H1 (cell line): ENCODE data around the gene XPNPEP1. TPM values are rescaled to one million over a fixed set of nuclear protein-coding genes. Genes with fewer than 3 reads are reported as not detected.

ENCODE experiments used
- CTCF ChIA-PET: fragments of 300-600 bp; sonication (Branson Sonifier 250); formaldehyde crosslinking; loops from one replicate; lab custom pipeline; 2021; ENCODE audit not compliant: partially characterized antibody; lab: Charles Lee
- POLR2A ChIA-PET: fragments of 300-600 bp; sonication (Branson Sonifier 250); formaldehyde crosslinking; loops from one replicate; lab custom pipeline; 2021; ENCODE audit warnings: inconsistent platforms; ENCODE audit not compliant: partially characterized antibody; lab: Charles Lee
- DNase-seq, 2 experiments: peaks; one replicate each; pipeline versions ENCODE4 v3.0.0 to v3.0.0-alpha.2; 2010 to 2022; ENCODE audit warnings: low spot score in 2 of 2, low read depth in 1 of 2, mixed read lengths in 1 of 2
- FAIRE-seq: peaks from 2 replicates; lab custom pipeline; 2011; peaks lifted over from hg19 to GRCh38; lab: Jason Lieb, UNC
- H2AFZ ChIP-seq: 2 replicates; pipeline ENCODE4 v1.8.1; 2012; ENCODE audit warnings: low read length, inconsistent platforms
- H2AK5ac ChIP-seq: 2 replicates; pipeline ENCODE4 v1.6.1; 2013; ENCODE audit warnings: low read depth, low read length
- H2BK120ac ChIP-seq: replicated peaks from 2 replicates; pipeline ENCODE3; 2013; ENCODE audit warnings: low read depth, low read length, inconsistent platforms
- H2BK12ac ChIP-seq: 2 replicates; pipeline ENCODE4 v1.6.1; 2013; ENCODE audit warnings: low read depth, low read length
- H2BK15ac ChIP-seq: 2 replicates; pipeline ENCODE4 v1.6.1; 2013; ENCODE audit warnings: low read length
- H2BK20ac ChIP-seq: 2 replicates; pipeline ENCODE4 v1.6.1; 2013; ENCODE audit warnings: low read length
- H2BK5ac ChIP-seq: 2 replicates; pipeline ENCODE4 v1.6.1; 2013; ENCODE audit warnings: low read depth, low read length
- H3K14ac ChIP-seq: 2 replicates; pipeline ENCODE4 v1.6.1; 2013; ENCODE audit warnings: inconsistent platforms; ENCODE audit not compliant: insufficient read length
- H3K18ac ChIP-seq: 2 replicates; pipeline ENCODE4 v1.6.1; 2013; ENCODE audit warnings: low read length; ENCODE audit errors: extremely low read depth
- H3K23ac ChIP-seq: 2 replicates; pipeline ENCODE4 v1.6.1; 2013; ENCODE audit warnings: inconsistent platforms; ENCODE audit not compliant: insufficient read length
- H3K23me2 ChIP-seq: 2 replicates; pipeline ENCODE4 v1.6.1; 2013; ENCODE audit warnings: low read depth, low read length
- H3K27ac ChIP-seq: 2 replicates; pipeline ENCODE4 v1.6.1; 2011; ENCODE audit warnings: low read depth, low read length, inconsistent platforms
- H3K27me3 ChIP-seq, 4 experiments: replicated peaks in 1 of 4; 1 replicate in 1 of 4; 2 replicates in 3 of 4; pipeline versions ENCODE4 v1.6.1 to v1.8.1; 2011 to 2013; ENCODE audit warnings: low read length in 3 of 4, mild to moderate bottlenecking in 3 of 4, inconsistent platforms in 2 of 4, mixed read lengths in 2 of 4, moderate library complexity in 1 of 4; ENCODE audit not compliant: control insufficient read depth in 3 of 4, insufficient read depth in 3 of 4; ENCODE audit errors: extremely low read depth in 1 of 4
- H3K36me3 ChIP-seq, 4 experiments: 2 replicates each; pipeline versions ENCODE4 v1.6.1 to v1.8.1; 2011 to 2013; ENCODE audit warnings: mild to moderate bottlenecking in 4 of 4, low read length in 3 of 4, moderate library complexity in 2 of 4, control low read depth in 1 of 4, inconsistent platforms in 1 of 4; ENCODE audit not compliant: insufficient read depth in 4 of 4, control insufficient read depth in 2 of 4
- H3K4ac ChIP-seq: replicated peaks from 2 replicates; pipeline ENCODE3; 2013; ENCODE audit warnings: low read length, low read depth, mixed read lengths, inconsistent platforms; ENCODE audit not compliant: insufficient read length
- H3K4me1 ChIP-seq, 4 experiments: replicated peaks in 1 of 4; 1 replicate in 1 of 4; 2 replicates in 3 of 4; pipeline versions ENCODE4 v1.6.1 to v1.8.1; 2011 to 2013; ENCODE audit warnings: low read length in 3 of 4, inconsistent platforms in 2 of 4, mixed read lengths in 1 of 4; ENCODE audit not compliant: insufficient read depth in 4 of 4, control insufficient read depth in 3 of 4
- H3K4me2 ChIP-seq, 2 experiments: 2 replicates each; pipeline versions ENCODE4 v1.6.1 to v1.8.1; 2011 to 2013; ENCODE audit warnings: low read depth in 2 of 2, low read length in 2 of 2, control low read depth in 1 of 2, inconsistent platforms in 1 of 2, mild to moderate bottlenecking in 1 of 2; ENCODE audit not compliant: insufficient read depth in 1 of 2
- H3K4me3 ChIP-seq, 4 experiments: fragments of 200-600, 300-600 bp in 1 of 4; sonication (generic), shearing (Covaris generic), sonication (Bioruptor Twin) in 1 of 4; 2 replicates each; pipeline versions ENCODE4 v1.5.1 to v1.8.1; 2011 to 2016; ENCODE audit warnings: low read length in 4 of 4, low read depth in 3 of 4, control low read depth in 2 of 4, inconsistent platforms in 2 of 4, mild to moderate bottlenecking in 2 of 4, mixed read lengths in 1 of 4, moderate library complexity in 1 of 4; ENCODE audit not compliant: insufficient read depth in 2 of 4; ENCODE audit errors: extremely low read depth in 1 of 4
- H3K56ac ChIP-seq: replicated peaks from 2 replicates; pipeline ENCODE3; 2013; ENCODE audit warnings: low read depth, mild to moderate bottlenecking, mixed read lengths, low read length, inconsistent platforms; ENCODE audit not compliant: insufficient read length
- H3K79me1 ChIP-seq: 2 replicates; pipeline ENCODE4 v1.6.1; 2013; ENCODE audit warnings: low read depth, low read length, control low read depth
- H3K79me2 ChIP-seq, 2 experiments: 2 replicates each; pipeline versions ENCODE4 v1.6.1 to v1.8.1; 2012 to 2013; ENCODE audit warnings: low read length in 2 of 2, mild to moderate bottlenecking in 2 of 2, inconsistent platforms in 1 of 2; ENCODE audit not compliant: insufficient read depth in 2 of 2, control insufficient read depth in 1 of 2
- H3K9ac ChIP-seq, 4 experiments: replicated peaks in 1 of 4; 1 replicate in 1 of 4; 2 replicates in 3 of 4; pipeline versions ENCODE4 v1.6.1 to v1.8.1; 2011 to 2013; ENCODE audit warnings: low read depth in 3 of 4, low read length in 3 of 4, control low read depth in 2 of 4, mild to moderate bottlenecking in 2 of 4, moderate library complexity in 2 of 4, inconsistent platforms in 1 of 4; ENCODE audit errors: extremely low read depth in 1 of 4
- H3K9me3 ChIP-seq, 2 experiments: 2 replicates each; pipeline versions ENCODE4 v1.6.1 to v1.8.1; 2012 to 2013; ENCODE audit warnings: mild to moderate bottlenecking in 2 of 2, moderate library complexity in 2 of 2, control low read depth in 1 of 2, inconsistent platforms in 1 of 2, low read depth in 1 of 2, low read length in 1 of 2, mixed read lengths in 1 of 2; ENCODE audit not compliant: insufficient read depth in 2 of 2
- H4K20me1 ChIP-seq, 2 experiments: replicated peaks in 1 of 2; 2 replicates each; pipeline versions ENCODE3 to v1.8.1; 2011 to 2013; ENCODE audit warnings: inconsistent platforms in 2 of 2, low read length in 2 of 2, mild to moderate bottlenecking in 1 of 2; ENCODE audit not compliant: insufficient read depth in 2 of 2, control insufficient read depth in 1 of 2
- H4K5ac ChIP-seq: 2 replicates; pipeline ENCODE4 v1.6.1; 2013; ENCODE audit warnings: low read length, low read depth, mixed read lengths, inconsistent platforms; ENCODE audit not compliant: insufficient read length
- H4K8ac ChIP-seq: 2 replicates; pipeline ENCODE4 v1.8.0; 2013; ENCODE audit warnings: mild to moderate bottlenecking, moderate library complexity, low read length, inconsistent platforms; ENCODE audit not compliant: insufficient read depth; ENCODE audit errors: extremely low read depth
- H4K91ac ChIP-seq: replicated peaks from 2 replicates; pipeline ENCODE3; 2013; ENCODE audit warnings: low read length, mixed read lengths, inconsistent platforms; ENCODE audit not compliant: insufficient read length
- BCL11A ChIP-seq, 2 experiments: IDR thresholded peaks; one replicate each; pipeline ENCODE4 v1.6.1; 2011; ENCODE audit warnings: low read depth in 2 of 2, low read length in 2 of 2, mild to moderate bottlenecking in 2 of 2
- BRCA1 ChIP-seq: IDR thresholded peaks from 2 replicates; pipeline ENCODE4 v1.6.1; 2012; ENCODE audit warnings: low read depth, low read length, improper control_type of control experiment
- CBX8 ChIP-seq: fragments of 300-800, 300-1000 bp; sonication (generic); IDR thresholded peaks from 2 replicates; pipeline ENCODE4 v1.7.1; 2016; ENCODE audit warnings: low read depth, low read length, borderline replicate concordance
- CHD2 ChIP-seq: IDR thresholded peaks from 2 replicates; pipeline ENCODE4 v1.6.1; 2012; ENCODE audit warnings: low read length, improper control_type of control experiment
- EP300 ChIP-seq, 2 experiments: IDR thresholded peaks; 1 replicate in 1 of 2; 2 replicates in 1 of 2; pipeline ENCODE4 v1.6.1; 2011 to 2012; ENCODE audit warnings: low read depth in 2 of 2, low read length in 2 of 2, mild to moderate bottlenecking in 2 of 2, borderline replicate concordance in 1 of 2, inconsistent platforms in 1 of 2, moderate library complexity in 1 of 2
- POLR2AphosphoS5 ChIP-seq: IDR thresholded peaks from 2 replicates; pipeline ENCODE4 v1.6.1; 2011; ENCODE audit warnings: low read depth, low read length
- RBBP5 ChIP-seq: IDR thresholded peaks from 2 replicates; pipeline ENCODE4 v1.7.1; 2012; ENCODE audit warnings: low read depth, mild to moderate bottlenecking, inconsistent platforms, low read length, moderate library complexity, borderline replicate concordance
- RFX5 ChIP-seq: IDR thresholded peaks from 2 replicates; pipeline ENCODE4 v1.6.1; 2011; ENCODE audit warnings: low read depth, low read length, improper control_type of control experiment, borderline replicate concordance
- SAP30 ChIP-seq: fragments of 300-600 bp; sonication (generic); IDR thresholded peaks from 2 replicates; pipeline ENCODE4 v1.7.1; 2012; ENCODE audit warnings: low read length, moderate library complexity, mild to moderate bottlenecking, inconsistent platforms; ENCODE audit not compliant: insufficient read depth, insufficient replicate concordance
- SIN3A ChIP-seq, 2 experiments: IDR thresholded peaks in 1 of 2; conservative IDR thresholded peaks in 1 of 2; 2 replicates each; pipeline ENCODE4 v1.6.1; 2011 to 2012; ENCODE audit warnings: low read length in 2 of 2, improper control_type of control experiment in 1 of 2, low read depth in 1 of 2, mild to moderate bottlenecking in 1 of 2
- SIRT6 ChIP-seq: IDR thresholded peaks from one replicate; pipeline ENCODE4 v1.7.1; 2012; ENCODE audit warnings: low read length, inconsistent platforms
- SP4 ChIP-seq: IDR thresholded peaks from 2 replicates; pipeline ENCODE4 v1.6.1; 2012; ENCODE audit warnings: low read length, inconsistent platforms
- SUZ12 ChIP-seq: fragments of 200-600 bp; sonication (generic); IDR thresholded peaks from 2 replicates; pipeline ENCODE4 v1.6.1; 2012; ENCODE audit warnings: mild to moderate bottlenecking, inconsistent platforms, low read length, moderate library complexity, mixed read lengths
- TEAD4 ChIP-seq: IDR thresholded peaks from 2 replicates; pipeline ENCODE4 v1.6.1; 2012; ENCODE audit warnings: low read depth, low read length, inconsistent platforms, mixed read lengths
- YY1 ChIP-seq: IDR thresholded peaks from 2 replicates; pipeline ENCODE4 v1.6.1; 2011; ENCODE audit warnings: low read depth, mild to moderate bottlenecking, low read length
- WGBS, 2 experiments: shearing (Covaris generic) in 1 of 2; methylation state at CpG; one replicate each; pipeline versions ENCODE4 v1.1.6 to v1.1.7; 2013 to 2015; ENCODE audit warnings: low lambda C conversion rate in 2 of 2, mixed read lengths in 2 of 2, inconsistent platforms in 1 of 2, low coverage in 1 of 2, missing lambda C conversion rate in 1 of 2; ENCODE audit not compliant: insufficient replicate concordance in 2 of 2, insufficient coverage in 1 of 2, insufficient read length in 1 of 2; ENCODE audit errors: extremely low coverage in 1 of 2, missing lambda C conversion rate in 1 of 2; 5-methylcytosine and 5-hydroxymethylcytosine counted together
- polyA plus RNA-seq, 7 experiments: library from polyadenylated mRNA; depleted of rRNA in 3 of 7; stranded (reverse) in 5 of 7; unstranded in 2 of 7; fragments of >200 nt in 5 of 7; fragments of 200-250 nt in 2 of 7; gene quantifications; 1 replicate in 5 of 7; 2 replicates in 1 of 7; 4 replicates in 1 of 7; pipeline versions ENCODE4 v1.2.1 to v1.2.3, GENCODE V29; 2011 to 2013; ENCODE audit warnings: missing spikeins in 2 of 7, mixed read lengths in 2 of 7
- total RNA-seq: library from RNA; stranded (reverse); fragmentation: NEBNext Ultra II Directional; extraction: Animal tissue kit (Norgen Biotek cat#: 25700); gene quantifications from 2 replicates; pipeline ENCODE4 v1.2.1, GENCODE V29; 2021

The XPNPEP1 gene
- total and polyA plus RNA-seq, 2 of the 8 experiments (the other 6 are each of a cell fraction or from before 2014, with no cell fraction given): 61.1 to 201 TPM

DNA sequence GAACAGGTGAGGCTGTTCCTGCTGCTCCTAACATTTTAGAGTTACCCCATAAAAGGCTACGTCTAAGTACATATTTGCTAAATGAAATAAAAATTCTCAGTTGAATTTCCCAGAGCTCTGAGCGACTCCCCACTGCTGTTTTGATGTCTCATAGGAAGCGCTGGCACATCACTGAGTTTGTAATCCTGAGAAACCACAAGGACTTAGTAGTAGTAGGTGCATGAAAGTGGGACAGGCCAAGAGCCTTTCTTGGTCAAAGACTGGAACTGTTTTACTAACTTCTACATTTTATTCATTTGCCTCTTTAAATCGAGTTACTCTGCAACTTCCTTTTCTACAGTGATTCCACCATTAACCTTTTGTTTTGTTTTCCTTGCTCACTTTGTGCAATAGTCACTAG lies 85.9 kb downstream of the XPNPEP1 start:
- Histone ChIP-seq H3K23ac (no peak overlapping the region), H2BK12ac (no peak overlapping the region), H4K20me1 (no peaks in the 10 kb centered on the region), H3K18ac (no peak overlapping the region), H3K9ac (no peak overlapping the region), H3K36me3 (no peaks in the 10 kb centered on the region), H3K4ac (no peak overlapping the region), H2BK15ac (no peak overlapping the region), H3K4me2 (no peak overlapping the region), H4K8ac (no peak overlapping the region), H3K14ac (no peak overlapping the region), H3K27me3 (no peaks in the 10 kb centered on the region), H4K5ac (no peak overlapping the region), H3K79me1 (no peaks in the 10 kb centered on the region), H2AK5ac (no peak overlapping the region), H3K9me3 (no peaks in the 10 kb centered on the region), H3K4me3 (no peak overlapping the region), H4K91ac (no peak overlapping the region), H3K23me2 (no peaks in the 10 kb centered on the region; the same call in 1 of the 2 replicates), H2BK20ac (no peak overlapping the region), H2BK120ac (no peak overlapping the region), H3K4me1 (no peaks in the 10 kb centered on the region), H2AFZ (no peak overlapping the region), H2BK5ac (no peak overlapping the region), H3K79me2 (no peaks in the 10 kb centered on the region), H3K27ac (no peak overlapping the region), H3K56ac (no peak overlapping the region)
- CTCF ChIA-PET: interaction anchor here (0.9 to 4.2 kb wide), 3 partner anchors 9 to 1020 kb away, joined by 3 to 25 read pairs (median 4); no protein-coding TSS in a partner anchor
- POLR2A ChIA-PET: no interaction called here
- no peak for FAIRE-seq
- WGBS, 2 experiments: 84% methylated on average over 4 of the region's 4 CpGs; no CpG with 5 or more reads in 1 of the 2 experiments
- no peak for DNase-seq
- TF ChIP-seq POLR2AphosphoS5 (no peak), BCL11A (IDR thresholded peaks at IDR 0.05; ENCODE audit: low read depth in 2 of 2, low read length in 2 of 2) (no peak), SP4 (no peak), RFX5 (no peak), SIRT6 (no peak), SIN3A (conservative IDR thresholded peaks at IDR 0.05 in 1 of 2, IDR thresholded peaks at IDR 0.05 in 1 of 2; ENCODE audit: low read depth in 1 of 2, low read length in 2 of 2) (no peak), RBBP5 (no peak), CBX8 (no peak), YY1 (no peak), SAP30 (no peak), CHD2 (no peak), BRCA1 (no peak), SUZ12 (no peak), EP300 (IDR thresholded peaks at IDR 0.05; ENCODE audit: borderline replicate concordance in 1 of 2, low read depth in 2 of 2, low read length in 2 of 2) (no peak), TEAD4 (no peak)
